H1 (cell line): ENCODE measurements around the gene SLC45A1. TPM values are rescaled to one million over a fixed set of nuclear protein-coding genes. Genes with fewer than 3 reads are reported as not detected.

Experiments used
- CTCF ChIA-PET: fragments of 300-600 bp; sonication (Branson Sonifier 250); formaldehyde crosslinking; loops from one replicate; lab custom pipeline; 2021; ENCODE audit not compliant: partially characterized antibody; lab: Charles Lee
- POLR2A ChIA-PET: fragments of 300-600 bp; sonication (Branson Sonifier 250); formaldehyde crosslinking; loops from one replicate; lab custom pipeline; 2021; ENCODE audit warnings: inconsistent platforms; ENCODE audit not compliant: partially characterized antibody; lab: Charles Lee
- DNase-seq, 2 experiments: peaks; one replicate each; pipeline versions ENCODE4 v3.0.0 to v3.0.0-alpha.2; 2010 to 2022; ENCODE audit warnings: low spot score in 2 of 2, low read depth in 1 of 2, mixed read lengths in 1 of 2
- FAIRE-seq: peaks from 2 replicates; lab custom pipeline; 2011; peaks lifted over from hg19 to GRCh38; lab: Jason Lieb, UNC
- H2AFZ ChIP-seq: 2 replicates; pipeline ENCODE4 v1.8.1; 2012; ENCODE audit warnings: low read length, inconsistent platforms
- H2AK5ac ChIP-seq: 2 replicates; pipeline ENCODE4 v1.6.1; 2013; ENCODE audit warnings: low read depth, low read length
- H2BK120ac ChIP-seq: replicated peaks from 2 replicates; pipeline ENCODE3; 2013; ENCODE audit warnings: low read depth, low read length, inconsistent platforms
- H2BK12ac ChIP-seq: 2 replicates; pipeline ENCODE4 v1.6.1; 2013; ENCODE audit warnings: low read depth, low read length
- H2BK15ac ChIP-seq: 2 replicates; pipeline ENCODE4 v1.6.1; 2013; ENCODE audit warnings: low read length
- H2BK20ac ChIP-seq: 2 replicates; pipeline ENCODE4 v1.6.1; 2013; ENCODE audit warnings: low read length
- H2BK5ac ChIP-seq: 2 replicates; pipeline ENCODE4 v1.6.1; 2013; ENCODE audit warnings: low read depth, low read length
- H3K14ac ChIP-seq: 2 replicates; pipeline ENCODE4 v1.6.1; 2013; ENCODE audit warnings: inconsistent platforms; ENCODE audit not compliant: insufficient read length
- H3K18ac ChIP-seq: 2 replicates; pipeline ENCODE4 v1.6.1; 2013; ENCODE audit warnings: low read length; ENCODE audit errors: extremely low read depth
- H3K23ac ChIP-seq: 2 replicates; pipeline ENCODE4 v1.6.1; 2013; ENCODE audit warnings: inconsistent platforms; ENCODE audit not compliant: insufficient read length
- H3K23me2 ChIP-seq: 2 replicates; pipeline ENCODE4 v1.6.1; 2013; ENCODE audit warnings: low read depth, low read length
- H3K27ac ChIP-seq: 2 replicates; pipeline ENCODE4 v1.6.1; 2011; ENCODE audit warnings: low read depth, low read length, inconsistent platforms
- H3K27me3 ChIP-seq, 4 experiments: replicated peaks in 1 of 4; 1 replicate in 1 of 4; 2 replicates in 3 of 4; pipeline versions ENCODE4 v1.6.1 to v1.8.1; 2011 to 2013; ENCODE audit warnings: low read length in 3 of 4, mild to moderate bottlenecking in 3 of 4, inconsistent platforms in 2 of 4, mixed read lengths in 2 of 4, moderate library complexity in 1 of 4; ENCODE audit not compliant: control insufficient read depth in 3 of 4, insufficient read depth in 3 of 4; ENCODE audit errors: extremely low read depth in 1 of 4
- H3K36me3 ChIP-seq, 4 experiments: 2 replicates each; pipeline versions ENCODE4 v1.6.1 to v1.8.1; 2011 to 2013; ENCODE audit warnings: mild to moderate bottlenecking in 4 of 4, low read length in 3 of 4, moderate library complexity in 2 of 4, control low read depth in 1 of 4, inconsistent platforms in 1 of 4; ENCODE audit not compliant: insufficient read depth in 4 of 4, control insufficient read depth in 2 of 4
- H3K4ac ChIP-seq: replicated peaks from 2 replicates; pipeline ENCODE3; 2013; ENCODE audit warnings: low read length, low read depth, mixed read lengths, inconsistent platforms; ENCODE audit not compliant: insufficient read length
- H3K4me1 ChIP-seq, 4 experiments: replicated peaks in 1 of 4; 1 replicate in 1 of 4; 2 replicates in 3 of 4; pipeline versions ENCODE4 v1.6.1 to v1.8.1; 2011 to 2013; ENCODE audit warnings: low read length in 3 of 4, inconsistent platforms in 2 of 4, mixed read lengths in 1 of 4; ENCODE audit not compliant: insufficient read depth in 4 of 4, control insufficient read depth in 3 of 4
- H3K4me2 ChIP-seq, 2 experiments: 2 replicates each; pipeline versions ENCODE4 v1.6.1 to v1.8.1; 2011 to 2013; ENCODE audit warnings: low read depth in 2 of 2, low read length in 2 of 2, control low read depth in 1 of 2, inconsistent platforms in 1 of 2, mild to moderate bottlenecking in 1 of 2; ENCODE audit not compliant: insufficient read depth in 1 of 2
- H3K4me3 ChIP-seq, 4 experiments: fragments of 200-600, 300-600 bp in 1 of 4; sonication (generic), shearing (Covaris generic), sonication (Bioruptor Twin) in 1 of 4; 2 replicates each; pipeline versions ENCODE4 v1.5.1 to v1.8.1; 2011 to 2016; ENCODE audit warnings: low read length in 4 of 4, low read depth in 3 of 4, control low read depth in 2 of 4, inconsistent platforms in 2 of 4, mild to moderate bottlenecking in 2 of 4, mixed read lengths in 1 of 4, moderate library complexity in 1 of 4; ENCODE audit not compliant: insufficient read depth in 2 of 4; ENCODE audit errors: extremely low read depth in 1 of 4
- H3K56ac ChIP-seq: replicated peaks from 2 replicates; pipeline ENCODE3; 2013; ENCODE audit warnings: low read depth, mild to moderate bottlenecking, mixed read lengths, low read length, inconsistent platforms; ENCODE audit not compliant: insufficient read length
- H3K79me1 ChIP-seq: 2 replicates; pipeline ENCODE4 v1.6.1; 2013; ENCODE audit warnings: low read depth, low read length, control low read depth
- H3K79me2 ChIP-seq, 2 experiments: 2 replicates each; pipeline versions ENCODE4 v1.6.1 to v1.8.1; 2012 to 2013; ENCODE audit warnings: low read length in 2 of 2, mild to moderate bottlenecking in 2 of 2, inconsistent platforms in 1 of 2; ENCODE audit not compliant: insufficient read depth in 2 of 2, control insufficient read depth in 1 of 2
- H3K9ac ChIP-seq, 4 experiments: replicated peaks in 1 of 4; 1 replicate in 1 of 4; 2 replicates in 3 of 4; pipeline versions ENCODE4 v1.6.1 to v1.8.1; 2011 to 2013; ENCODE audit warnings: low read depth in 3 of 4, low read length in 3 of 4, control low read depth in 2 of 4, mild to moderate bottlenecking in 2 of 4, moderate library complexity in 2 of 4, inconsistent platforms in 1 of 4; ENCODE audit errors: extremely low read depth in 1 of 4
- H3K9me3 ChIP-seq, 2 experiments: 2 replicates each; pipeline versions ENCODE4 v1.6.1 to v1.8.1; 2012 to 2013; ENCODE audit warnings: mild to moderate bottlenecking in 2 of 2, moderate library complexity in 2 of 2, control low read depth in 1 of 2, inconsistent platforms in 1 of 2, low read depth in 1 of 2, low read length in 1 of 2, mixed read lengths in 1 of 2; ENCODE audit not compliant: insufficient read depth in 2 of 2
- H4K20me1 ChIP-seq, 2 experiments: replicated peaks in 1 of 2; 2 replicates each; pipeline versions ENCODE3 to v1.8.1; 2011 to 2013; ENCODE audit warnings: inconsistent platforms in 2 of 2, low read length in 2 of 2, mild to moderate bottlenecking in 1 of 2; ENCODE audit not compliant: insufficient read depth in 2 of 2, control insufficient read depth in 1 of 2
- H4K5ac ChIP-seq: 2 replicates; pipeline ENCODE4 v1.6.1; 2013; ENCODE audit warnings: low read length, low read depth, mixed read lengths, inconsistent platforms; ENCODE audit not compliant: insufficient read length
- H4K8ac ChIP-seq: 2 replicates; pipeline ENCODE4 v1.8.0; 2013; ENCODE audit warnings: mild to moderate bottlenecking, moderate library complexity, low read length, inconsistent platforms; ENCODE audit not compliant: insufficient read depth; ENCODE audit errors: extremely low read depth
- H4K91ac ChIP-seq: replicated peaks from 2 replicates; pipeline ENCODE3; 2013; ENCODE audit warnings: low read length, mixed read lengths, inconsistent platforms; ENCODE audit not compliant: insufficient read length
- CREB1 ChIP-seq: IDR thresholded peaks from 2 replicates; pipeline ENCODE4 v1.6.1; 2012; ENCODE audit warnings: inconsistent platforms
- EZH2 ChIP-seq: fragments of 200-600 bp; sonication (generic); IDR thresholded peaks from 2 replicates; pipeline ENCODE4 v1.7.1; 2012; ENCODE audit warnings: low read depth, mild to moderate bottlenecking, moderate library complexity, low read length, inconsistent platforms; ENCODE audit not compliant: severe bottlenecking
- FOSL1 ChIP-seq: IDR thresholded peaks from 2 replicates; pipeline ENCODE4 v1.6.1; 2011; ENCODE audit warnings: mild to moderate bottlenecking, low read depth, low read length, moderate library complexity; ENCODE audit not compliant: insufficient read depth
- GABPA ChIP-seq: IDR thresholded peaks from 2 replicates; pipeline ENCODE4 v1.6.1; 2011; ENCODE audit warnings: mild to moderate bottlenecking, low read length, moderate library complexity, borderline replicate concordance; ENCODE audit not compliant: insufficient read depth
- GTF2F1 ChIP-seq: IDR thresholded peaks from 2 replicates; pipeline ENCODE4 v1.6.1; 2012; ENCODE audit warnings: low read depth, low read length, improper control_type of control experiment, borderline replicate concordance
- HDAC2 ChIP-seq, 2 experiments: fragments of 300-600 bp in 1 of 2; sonication (generic) in 1 of 2; IDR thresholded peaks; 2 replicates each; pipeline ENCODE4 v1.6.1; 2011 to 2012; ENCODE audit warnings: low read depth in 2 of 2, low read length in 2 of 2, mild to moderate bottlenecking in 2 of 2, moderate library complexity in 2 of 2, borderline replicate concordance in 1 of 2, inconsistent platforms in 1 of 2
- HDAC6 ChIP-seq: IDR thresholded peaks from one replicate; pipeline ENCODE4 v1.7.1; 2012; ENCODE audit warnings: low read depth, mild to moderate bottlenecking, inconsistent platforms, low read length, moderate library complexity
- JUN ChIP-seq: IDR thresholded peaks from 2 replicates; pipeline ENCODE4 v1.6.1; 2011; ENCODE audit warnings: low read depth, mild to moderate bottlenecking, improper control_type of control experiment, low read length
- NANOG ChIP-seq: IDR thresholded peaks from 2 replicates; pipeline ENCODE4 v1.6.1; 2011; ENCODE audit warnings: low read length, low read depth, mild to moderate bottlenecking, inconsistent platforms; ENCODE audit not compliant: insufficient read depth, poor library complexity, severe bottlenecking
- TAF7 ChIP-seq: optimal IDR thresholded peaks from 2 replicates; pipeline ENCODE3; 2011; ENCODE audit warnings: low read depth, mild to moderate bottlenecking, inconsistent platforms, low read length, moderate library complexity, borderline replicate concordance
- YY1 ChIP-seq: IDR thresholded peaks from 2 replicates; pipeline ENCODE4 v1.6.1; 2011; ENCODE audit warnings: low read depth, mild to moderate bottlenecking, low read length
- WGBS, 2 experiments: shearing (Covaris generic) in 1 of 2; methylation state at CpG; one replicate each; pipeline versions ENCODE4 v1.1.6 to v1.1.7; 2013 to 2015; ENCODE audit warnings: low lambda C conversion rate in 2 of 2, mixed read lengths in 2 of 2, inconsistent platforms in 1 of 2, low coverage in 1 of 2, missing lambda C conversion rate in 1 of 2; ENCODE audit not compliant: insufficient replicate concordance in 2 of 2, insufficient coverage in 1 of 2, insufficient read length in 1 of 2; ENCODE audit errors: extremely low coverage in 1 of 2, missing lambda C conversion rate in 1 of 2; 5-methylcytosine and 5-hydroxymethylcytosine counted together
- polyA plus RNA-seq, 7 experiments: library from polyadenylated mRNA; depleted of rRNA in 3 of 7; stranded (reverse) in 5 of 7; unstranded in 2 of 7; fragments of >200 nt in 5 of 7; fragments of 200-250 nt in 2 of 7; gene quantifications; 1 replicate in 5 of 7; 2 replicates in 1 of 7; 4 replicates in 1 of 7; pipeline versions ENCODE4 v1.2.1 to v1.2.3, GENCODE V29; 2011 to 2013; ENCODE audit warnings: missing spikeins in 2 of 7, mixed read lengths in 2 of 7
- total RNA-seq: library from RNA; stranded (reverse); fragmentation: NEBNext Ultra II Directional; extraction: Animal tissue kit (Norgen Biotek cat#: 25700); gene quantifications from 2 replicates; pipeline ENCODE4 v1.2.1, GENCODE V29; 2021

The SLC45A1 gene
- total and polyA plus RNA-seq, 2 of the 8 experiments (the other 6 are each of a cell fraction or from before 2014, with no cell fraction given): 1.0 to 1.7 TPM

DNA sequence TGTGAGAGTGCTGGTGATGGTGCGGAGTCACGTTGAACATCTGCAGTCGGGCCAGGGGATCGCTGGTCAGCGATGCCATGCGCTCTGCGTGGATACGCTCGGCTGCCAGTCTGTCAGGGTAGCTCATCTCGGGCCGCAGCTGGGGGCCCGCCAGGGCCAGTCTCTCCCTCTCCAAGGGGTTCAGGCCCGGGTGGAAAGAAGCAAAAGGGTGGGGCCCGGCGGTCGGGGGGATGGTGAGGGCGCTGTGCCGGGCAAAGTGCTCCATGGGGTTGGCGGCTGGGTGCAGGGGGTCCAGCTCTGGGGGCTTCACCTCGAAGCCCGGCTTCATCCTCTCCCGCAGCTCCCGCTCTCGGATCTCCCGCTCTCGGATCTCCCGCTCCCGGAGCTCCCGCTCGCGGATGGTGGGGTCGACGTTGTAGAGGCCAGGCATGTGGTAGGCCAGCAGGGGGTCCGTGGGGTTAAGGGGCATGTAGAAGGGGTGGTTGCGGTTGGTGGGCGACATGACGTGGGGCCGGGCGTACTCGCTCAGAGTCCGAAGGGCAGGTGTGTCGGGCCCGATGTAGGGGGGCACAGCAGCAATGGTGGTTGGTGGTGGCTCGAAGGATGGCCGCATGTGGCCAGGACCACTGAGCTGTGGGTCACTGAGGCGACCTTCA, 40.5 kb downstream of the SLC45A1 start:
- Histone ChIP-seq H3K23ac (no peak overlapping the region), H3K27ac (0 out of 2 replicates have a peak overlapping the region, but pooled peaks have one; percentile 3), H3K4me1 (no peaks in the 10 kb centered on the region), H3K14ac (no peak overlapping the region), H3K23me2 (no peaks in the 10 kb centered on the region), H3K9ac (no peak overlapping the region), H3K79me2 (no peaks in the 10 kb centered on the region; a peak in 1 of 4 replicates), H3K9me3 (no peaks in the 10 kb centered on the region), H3K4me3 (no peak overlapping the region), H3K27me3 (no peaks in the 10 kb centered on the region), H2AK5ac (no peak overlapping the region), H2BK5ac (0 out of 2 replicates have a peak overlapping the region, but pooled peaks have one; percentile 24), H4K91ac (no peak overlapping the region), H2BK120ac (no peak overlapping the region), H4K5ac (no peak overlapping the region), H3K18ac (no peak overlapping the region), H3K4ac (no peak overlapping the region), H2AFZ (no peak overlapping the region), H2BK12ac (no peak overlapping the region), H3K4me2 (no peak overlapping the region), H3K79me1 (peaks cover 3% of the 10 kb centered on the region; the same call in 1 of the 2 replicates), H2BK15ac (no peak overlapping the region), H2BK20ac (no peak overlapping the region), H4K8ac (no peak overlapping the region), H3K56ac (no peak overlapping the region), H3K36me3 (peaks cover 16 to 75% (median 62%) of the 10 kb centered on the region in 4 experiments), H4K20me1 (peaks cover 7 to 11% of the 10 kb centered on the region in 2 experiments)
- FAIRE-seq (no peak), DNase-seq (no peak)
- CTCF ChIA-PET: interaction anchor here (0.6 to 6.1 kb wide), 12 partner anchors 8 to 342 kb away, joined by 3 to 42 read pairs (median 4); no protein-coding TSS in a partner anchor
- WGBS, 2 experiments: 96% methylated on average over 33 of the region's 46 CpGs; no CpG with 5 or more reads in 1 of the 2 experiments
- POLR2A ChIA-PET: interaction anchor here (1.5 kb wide), 1 partner anchor 9 kb away, joined by 7 read pairs; no protein-coding TSS in a partner anchor
- TF ChIP-seq GTF2F1 (no peak), EZH2 (no peak), TAF7 (no peak), HDAC2 (IDR thresholded peaks at IDR 0.05; ENCODE audit: borderline replicate concordance in 1 of 2, low read depth in 2 of 2, low read length in 2 of 2) (no peak), YY1 (no peak), NANOG (no peak), FOSL1 (no peak), JUN (no peak), CREB1 (no peak), HDAC6 (no peak), GABPA (no peak)
